COR-L47 (cell line): ENCODE measurements around the gene ITGB3.
"Not testable (repeated sequence)": the region's sequence is repeated elsewhere in the genome, so short reads cannot be mapped to it uniquely, and the experiment has no call there.

ENCODE experiments used
- DNase-seq: peaks from one replicate; lab custom pipeline; 2025; lab: John Stamatoyannopoulos, UW

The ITGB3 gene

DNA sequence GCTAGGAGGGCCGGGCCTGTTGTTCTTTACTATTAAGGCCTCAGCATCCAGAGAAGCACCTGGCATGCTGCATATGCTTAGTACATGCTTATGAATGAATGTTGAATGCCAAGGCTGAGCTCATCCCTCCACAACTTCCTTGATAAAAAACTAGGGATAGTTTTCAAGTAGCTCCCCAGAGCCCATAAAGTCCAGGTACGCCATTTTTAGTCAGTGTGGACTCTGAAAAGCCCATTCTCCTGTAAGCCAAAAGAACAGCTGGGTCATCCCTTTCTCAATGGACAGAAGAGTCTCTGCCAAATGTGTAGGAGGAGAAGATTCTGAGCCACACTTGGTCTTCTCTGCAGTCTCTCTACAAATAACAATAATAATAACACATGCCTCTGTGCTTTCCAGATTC lies 8.9 kb upstream of the ITGB3 start:
- DNase-seq: no peak

DNA sequence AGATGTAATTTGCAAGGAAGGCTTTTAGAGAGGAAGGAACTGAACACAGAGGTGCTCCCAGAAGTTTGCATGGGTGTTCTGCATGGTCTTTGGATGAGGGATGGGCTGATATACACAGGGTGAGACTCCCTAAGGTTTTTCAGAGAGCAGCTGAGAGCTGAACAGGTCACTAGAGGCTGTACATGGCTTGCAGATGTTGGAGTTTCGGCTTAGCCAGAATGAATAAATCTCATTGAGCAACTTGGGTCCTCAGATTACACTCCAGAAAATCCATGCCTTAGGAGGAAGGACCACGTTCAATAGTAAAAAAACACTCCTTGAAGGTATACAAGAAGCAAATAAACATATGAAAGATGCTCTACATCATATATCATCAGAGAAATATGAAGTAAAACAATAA lies 7.5 kb upstream of the ITGB3 start:
- no peak for DNase-seq

DNA sequence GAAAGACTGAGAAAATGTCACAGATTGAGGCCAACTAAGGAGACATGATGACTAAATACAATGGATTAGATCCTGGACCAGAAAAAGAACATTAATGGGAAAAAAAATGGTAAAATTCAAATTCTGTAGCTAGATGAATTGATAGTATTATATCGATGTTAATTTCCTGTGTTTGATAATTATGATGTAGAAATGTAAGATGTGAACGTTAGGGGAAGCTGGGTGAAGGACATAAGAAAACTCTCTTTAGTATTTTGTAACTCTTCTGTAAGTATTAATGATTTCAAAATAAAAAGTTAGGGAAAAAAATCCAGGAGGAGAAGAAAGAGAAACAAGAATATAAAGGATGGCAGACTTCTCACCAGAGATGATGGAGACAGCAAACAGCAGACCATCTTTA lies 2.8 kb upstream of the ITGB3 start:
- DNase-seq: no peak

DNA sequence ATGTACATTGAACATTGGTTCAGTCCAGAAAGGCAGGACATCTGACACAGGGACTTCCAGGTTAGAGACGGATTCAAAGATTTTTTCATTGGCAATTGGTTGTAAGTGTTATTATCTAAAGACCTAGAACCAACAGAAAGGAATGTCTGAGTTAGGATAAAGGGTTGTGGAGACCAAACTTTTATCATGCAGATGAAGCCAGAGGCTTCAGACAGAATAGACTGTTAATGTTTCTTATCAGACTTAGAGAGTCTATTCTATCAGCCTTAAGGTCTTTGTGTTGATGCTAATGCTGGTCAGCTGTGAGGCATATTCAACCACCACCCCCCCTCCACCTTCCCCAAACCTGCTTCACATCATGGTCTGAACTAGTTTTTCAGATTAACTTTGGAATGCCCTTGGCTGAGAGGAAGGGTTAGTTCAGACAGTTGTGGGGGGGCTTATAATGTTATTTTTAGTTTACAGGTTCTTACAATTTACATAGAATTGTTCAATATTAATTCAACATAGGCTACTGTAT lies 2.1 kb upstream of the ITGB3 start:
- no peak for DNase-seq

DNA sequence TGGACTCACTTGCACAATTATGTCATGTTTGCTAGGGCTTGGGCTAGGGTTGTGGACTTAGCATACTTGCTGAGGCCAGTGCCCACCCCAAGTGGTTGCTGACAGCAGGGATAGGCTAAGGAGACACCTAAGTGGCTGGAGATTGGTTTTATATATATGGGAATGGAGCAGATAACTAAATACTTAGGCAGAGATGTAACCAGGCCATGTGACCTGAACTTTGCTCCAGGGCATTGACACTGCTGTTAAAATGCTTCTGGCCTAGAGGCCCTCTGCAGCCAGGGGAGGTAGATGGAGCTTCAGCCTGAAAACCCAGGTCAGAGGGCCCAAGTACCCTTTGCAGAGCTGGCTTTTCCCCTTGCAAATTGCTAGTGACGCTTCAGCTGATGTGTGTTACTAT lies 1.4 kb upstream of the ITGB3 start:
- DNase-seq: no peak

DNA sequence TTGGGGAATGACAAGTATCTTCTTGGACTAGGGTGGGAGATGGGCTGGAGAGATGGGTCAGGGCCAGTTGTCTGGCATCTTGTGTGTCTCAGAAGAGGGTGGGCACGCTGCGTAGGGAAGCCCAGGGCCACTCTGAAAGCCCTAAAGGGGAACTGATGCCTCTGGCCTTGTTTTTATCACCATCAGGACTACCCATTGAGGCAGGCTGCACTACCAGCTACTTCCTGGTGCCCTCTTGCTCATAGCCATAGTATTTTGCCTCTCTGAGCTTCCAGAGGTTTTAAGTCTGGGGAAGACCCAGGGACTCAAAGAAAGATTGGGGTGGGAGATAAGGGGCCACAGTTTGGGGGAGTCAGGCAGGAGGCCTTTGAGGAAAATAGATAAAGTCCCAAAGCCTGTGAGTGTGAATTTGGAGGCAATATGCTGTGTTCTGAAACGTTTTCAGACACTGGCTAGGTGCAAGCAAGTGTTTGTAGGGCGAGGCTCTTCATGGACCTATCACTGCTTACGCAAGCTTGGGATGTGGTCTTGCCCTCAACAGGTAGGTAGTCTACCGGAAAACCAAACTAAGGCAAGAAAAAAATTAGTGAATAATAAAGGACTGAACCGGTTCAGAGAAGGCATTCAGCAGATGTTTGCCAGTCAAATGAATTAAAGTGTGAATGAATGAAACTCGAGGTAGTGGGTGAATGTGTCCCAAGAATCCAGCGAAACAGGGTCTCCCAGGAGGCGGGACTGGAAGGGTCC lies 688 bp upstream of the ITGB3 start:
- no peak for DNase-seq

DNA sequence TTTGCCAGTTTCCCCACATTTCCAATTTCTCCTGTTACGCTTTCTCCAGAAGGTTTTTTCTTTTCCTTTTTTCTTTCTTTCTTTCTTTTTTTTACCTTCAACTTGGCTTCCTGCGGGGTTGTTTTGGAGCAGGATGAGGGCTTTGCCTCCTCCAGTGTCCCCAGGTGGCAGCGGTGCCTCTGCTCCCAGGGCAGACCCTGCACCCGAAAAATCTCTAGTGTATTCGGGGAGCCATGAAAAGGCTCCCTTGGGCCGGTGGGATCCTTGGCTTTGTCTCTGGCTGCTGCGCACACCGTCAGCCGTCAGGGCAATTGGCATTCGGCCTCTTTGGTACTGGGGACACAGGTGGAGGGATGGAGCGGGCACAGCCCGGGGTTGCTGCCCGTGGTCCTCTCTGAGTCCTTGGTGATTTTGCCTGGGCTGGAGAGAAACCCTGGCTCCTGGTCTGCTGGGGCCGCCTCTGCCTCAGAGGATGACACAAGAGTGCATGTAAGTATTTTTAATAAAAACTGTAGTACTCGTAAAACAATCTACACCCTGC lies 846 bp downstream of the ITGB3 start:
- no peak for DNase-seq

DNA sequence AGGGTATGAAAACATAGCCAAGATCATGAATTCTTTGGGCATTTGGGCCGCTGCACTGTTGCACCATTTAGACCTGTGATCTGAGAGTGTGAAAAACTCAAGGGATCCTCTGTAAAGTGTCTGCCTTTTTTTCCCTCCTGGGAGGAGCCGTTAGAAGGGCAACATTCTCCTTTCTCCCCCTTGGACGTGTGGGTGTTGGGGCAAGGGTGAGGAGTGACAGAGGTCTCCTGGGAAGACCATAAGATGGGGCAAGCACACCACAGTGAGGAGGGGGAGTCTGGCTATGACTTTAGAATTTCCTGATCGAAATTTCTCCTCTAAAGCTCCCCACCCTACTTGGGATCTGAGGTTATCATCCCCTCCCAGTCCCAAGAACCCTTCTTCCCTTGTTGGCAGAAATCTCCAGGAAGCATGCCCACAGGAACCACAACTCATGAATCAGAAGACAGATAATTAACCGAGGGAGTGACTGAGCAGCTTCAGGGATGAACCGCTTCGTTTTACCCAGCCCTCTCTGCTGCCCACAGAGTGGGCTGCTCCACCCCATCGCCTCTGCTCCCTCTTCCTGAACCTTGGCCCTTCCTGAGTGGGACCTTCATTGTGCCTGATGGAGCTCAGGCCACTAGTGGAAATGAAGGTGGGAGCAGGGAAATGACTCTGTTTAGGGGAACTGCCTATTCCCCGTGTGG lies 4.2 kb downstream of the ITGB3 start:
- no peak for DNase-seq

DNA sequence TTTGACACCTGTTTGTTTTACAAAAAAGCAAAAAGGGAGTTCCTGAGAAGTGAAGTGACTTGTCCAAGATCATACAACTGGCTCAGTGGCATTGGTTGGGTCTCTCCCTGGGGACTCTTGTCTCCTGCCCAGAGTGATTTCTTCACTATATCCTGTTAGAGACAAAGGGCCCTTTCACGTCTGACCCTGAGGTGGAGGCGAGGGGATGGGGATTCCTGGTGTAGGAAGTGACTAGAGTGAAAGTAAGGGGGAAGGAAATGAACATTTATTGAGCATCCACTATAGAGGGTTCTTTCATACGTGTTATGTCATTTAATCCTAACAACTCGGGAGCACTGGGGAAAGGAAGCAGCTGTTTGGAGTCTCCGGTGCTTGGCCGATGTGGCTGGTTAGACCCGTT lies 9.0 kb downstream of the ITGB3 start:
- no peak for DNase-seq

DNA sequence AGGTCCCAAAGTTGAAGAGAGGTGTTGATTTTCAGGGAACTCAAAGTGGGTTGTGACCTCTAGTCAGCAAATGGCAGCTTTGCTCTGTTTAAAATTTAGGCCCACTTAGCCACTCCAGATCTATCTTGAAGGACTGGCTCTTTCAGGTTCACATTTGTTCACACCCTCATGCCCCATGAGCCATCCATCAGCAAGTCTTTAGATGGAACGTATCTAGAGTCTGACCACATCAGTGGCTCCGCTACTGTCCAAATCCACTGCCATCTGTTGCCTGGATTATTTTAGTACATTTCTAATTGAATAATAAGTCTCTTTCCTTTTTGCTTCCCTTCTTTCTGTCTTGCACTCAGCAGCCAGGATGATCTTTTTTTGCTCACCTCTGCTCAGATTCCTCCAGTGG lies 10.5 kb downstream of the ITGB3 start:
- DNase-seq: no peak

DNA sequence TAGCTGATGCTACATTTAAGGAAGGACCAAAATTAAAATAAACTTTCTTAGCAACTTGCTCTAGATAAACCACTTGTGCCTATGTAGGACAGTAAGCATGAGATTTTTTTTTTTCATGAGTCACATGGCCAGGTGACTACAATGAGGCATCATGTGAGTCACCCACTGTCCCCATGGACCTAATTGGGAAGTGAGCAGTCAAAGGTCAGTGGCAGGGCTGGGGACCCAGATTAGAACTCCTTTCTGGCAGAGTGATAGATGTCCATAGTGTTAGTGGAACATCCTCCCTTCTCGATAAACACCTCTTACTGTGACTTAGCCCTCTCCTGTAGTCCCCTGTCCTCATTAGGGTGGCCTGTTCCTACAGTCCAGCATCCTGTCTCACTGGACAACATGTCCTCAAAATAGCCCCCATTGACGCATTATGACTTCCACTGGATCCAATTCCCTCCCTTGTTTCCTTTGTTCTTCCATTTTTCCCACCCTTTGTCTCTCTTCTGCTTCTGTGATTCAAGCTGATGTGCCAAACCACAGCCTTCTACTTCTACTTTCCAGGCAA lies 12.4 kb downstream of the ITGB3 start:
- DNase-seq: no peak

DNA sequence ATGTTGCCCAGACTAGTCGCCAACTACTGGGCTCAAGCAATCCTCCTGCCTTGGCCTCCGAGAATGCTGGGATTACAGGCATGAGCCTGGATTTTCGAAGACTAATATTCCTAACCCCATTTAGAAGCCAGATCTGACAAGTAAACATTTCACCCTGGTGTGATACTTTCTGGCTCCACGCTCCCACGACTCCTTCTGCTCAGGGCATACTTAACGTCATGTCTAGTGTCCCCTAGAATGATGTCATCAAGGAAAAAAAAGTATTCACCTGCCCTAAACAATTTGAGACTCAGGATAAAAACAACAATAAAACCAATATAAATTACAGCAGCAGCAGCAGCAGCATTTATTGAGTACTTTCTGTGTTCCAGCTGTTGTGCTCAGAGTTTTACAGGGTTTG lies 13.2 kb downstream of the ITGB3 start:
- DNase-seq: no peak

DNA sequence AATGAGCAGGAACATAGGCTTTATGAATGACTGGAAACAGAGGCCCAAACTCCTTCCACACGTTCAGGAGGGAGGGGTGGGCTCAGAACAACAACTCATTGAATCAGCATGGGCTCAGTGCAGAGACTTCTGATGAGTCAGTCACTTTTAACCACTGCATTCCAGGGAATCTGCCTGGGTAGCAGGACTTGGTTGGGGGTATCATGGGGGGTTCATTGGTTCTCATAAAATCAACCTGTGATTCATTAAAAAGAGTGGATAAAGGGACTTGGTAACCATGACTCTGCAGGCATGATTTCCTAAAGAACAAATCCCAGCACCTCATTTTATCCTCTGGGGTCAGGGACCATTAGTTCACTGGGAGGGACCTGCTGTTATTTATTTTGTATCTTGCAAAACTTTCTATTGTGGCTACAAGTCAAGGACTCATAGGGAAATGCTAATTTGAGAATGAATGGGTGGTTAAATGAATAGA lies 13.8 kb downstream of the ITGB3 start:
- no peak for DNase-seq

DNA sequence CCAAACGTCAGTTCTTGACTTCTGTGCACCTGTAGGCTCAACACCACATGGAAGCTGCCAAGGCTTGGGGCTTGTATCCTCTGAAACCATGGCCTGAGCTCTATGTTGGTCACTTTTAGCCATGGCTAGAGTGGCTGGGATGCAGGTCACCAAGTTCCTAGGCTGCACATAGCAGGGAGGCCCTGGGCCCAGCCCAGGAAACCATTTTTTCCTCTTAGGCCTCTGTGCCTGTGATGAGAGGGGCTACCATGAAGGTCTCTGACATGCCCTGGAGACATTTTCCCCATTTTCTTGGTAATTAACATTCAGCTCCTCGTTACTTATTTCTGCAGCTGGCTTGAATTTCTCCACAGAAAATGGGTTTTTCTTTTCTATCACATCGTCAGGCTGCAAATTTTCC lies 15.3 kb downstream of the ITGB3 start:
- not testable (repeated sequence) for DNase-seq

DNA sequence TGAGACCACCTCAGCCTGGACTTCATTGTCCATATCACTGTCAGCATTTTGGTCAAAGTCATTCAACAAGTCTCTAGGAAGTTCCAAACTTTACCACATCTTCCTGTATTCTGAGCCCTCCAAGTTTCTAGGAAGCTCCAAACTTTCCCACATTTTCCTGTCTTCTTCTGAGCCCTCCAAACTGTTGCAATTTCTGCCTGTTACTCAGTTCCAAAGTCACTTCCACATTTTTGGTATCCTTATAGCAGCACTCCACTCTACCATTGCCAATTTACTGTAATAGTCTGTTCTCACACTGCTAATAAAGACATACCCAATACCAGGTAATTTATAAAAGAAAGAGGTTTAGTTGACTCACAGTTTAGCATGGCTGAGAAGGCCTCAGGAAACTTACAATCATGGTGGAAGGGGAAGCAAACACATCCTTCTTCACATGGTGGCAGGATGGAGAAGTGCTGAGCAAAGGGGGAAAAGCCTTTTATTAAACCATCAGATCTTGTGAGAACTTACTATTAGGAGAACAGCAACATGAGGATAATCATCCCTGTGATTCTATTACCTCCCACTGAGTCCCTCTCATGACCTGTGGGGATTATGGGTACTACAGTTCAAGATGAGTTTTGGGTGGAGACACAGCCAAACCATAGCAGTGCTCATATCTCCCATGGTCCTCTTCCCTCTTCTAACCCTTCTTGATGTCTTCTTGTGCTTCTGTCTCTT lies 16.1 kb downstream of the ITGB3 start:
- not testable (repeated sequence) for DNase-seq

DNA sequence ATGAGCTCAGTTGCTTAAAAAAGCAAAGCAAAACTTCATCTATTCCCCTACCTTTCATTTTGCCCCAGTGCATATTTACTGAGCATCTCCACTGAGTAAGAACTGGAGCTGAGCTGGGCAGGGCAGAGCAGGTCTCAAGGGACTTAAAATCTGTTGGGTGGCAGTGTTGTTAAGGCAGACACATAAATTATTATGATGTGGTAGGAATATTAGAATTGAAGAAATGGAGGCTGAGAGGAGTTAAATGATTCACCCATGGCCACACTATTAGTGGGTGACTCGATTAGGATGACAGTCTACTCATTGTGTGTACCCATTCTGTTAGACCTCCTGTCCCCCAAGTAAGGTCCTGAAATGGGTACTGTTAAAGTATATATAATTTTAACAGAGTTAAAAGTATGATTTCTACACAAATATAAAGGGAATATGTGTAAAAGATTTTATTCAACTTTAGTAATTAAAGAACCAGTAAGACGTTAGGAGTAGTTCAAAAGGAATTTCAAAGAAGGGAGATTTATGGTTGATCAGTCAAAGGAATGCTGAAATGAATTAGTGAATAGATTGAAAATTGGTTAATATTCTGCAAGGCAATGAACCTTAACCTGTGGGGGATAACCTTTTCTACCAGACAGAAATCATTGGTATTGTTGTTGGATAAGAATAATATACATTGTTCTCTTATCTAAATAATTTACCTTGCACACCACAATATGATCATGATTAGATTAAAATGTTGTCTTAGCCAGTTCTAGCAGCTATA lies 17.5 kb downstream of the ITGB3 start:
- no peak for DNase-seq

DNA sequence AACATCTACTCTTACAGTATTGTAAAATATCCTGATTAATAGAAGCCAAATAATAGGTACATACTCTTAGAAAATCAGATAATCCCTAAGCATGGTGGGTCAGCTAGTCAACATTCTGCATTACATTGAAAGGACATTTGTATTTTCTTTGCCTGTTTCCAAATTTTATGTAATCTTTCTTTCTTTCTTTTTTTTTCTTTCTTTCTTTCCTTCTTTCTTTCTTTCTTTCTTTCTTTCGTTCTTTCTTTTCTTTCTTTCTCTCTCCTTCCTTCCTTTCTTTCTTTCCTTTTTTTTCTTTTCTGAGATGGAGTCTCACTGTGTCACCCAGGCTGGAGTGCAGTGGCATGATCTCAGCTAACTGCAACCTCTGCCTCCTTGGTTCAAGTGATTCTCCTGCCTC lies 18.9 kb downstream of the ITGB3 start:
- DNase-seq: no peak

DNA sequence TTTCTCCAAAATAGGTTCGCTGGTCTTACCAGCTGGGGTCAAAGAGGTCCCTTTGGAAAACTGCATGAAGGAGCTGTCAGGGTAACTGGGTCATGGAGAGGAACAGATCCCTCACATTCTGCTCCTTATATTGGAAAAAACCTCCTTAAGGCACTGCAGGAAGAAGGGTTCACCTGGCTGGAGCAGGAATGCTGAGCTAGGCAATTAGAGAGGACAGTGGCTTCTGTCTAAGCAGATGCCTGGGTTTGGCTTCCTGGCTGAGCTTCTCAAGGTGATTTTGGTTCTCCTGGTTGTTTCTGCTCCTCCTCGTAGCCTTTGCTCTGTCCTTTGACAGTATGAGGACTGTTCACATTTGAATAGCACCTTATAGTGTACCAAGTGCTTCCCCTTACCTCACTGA lies 19.6 kb downstream of the ITGB3 start:
- DNase-seq: no peak

DNA sequence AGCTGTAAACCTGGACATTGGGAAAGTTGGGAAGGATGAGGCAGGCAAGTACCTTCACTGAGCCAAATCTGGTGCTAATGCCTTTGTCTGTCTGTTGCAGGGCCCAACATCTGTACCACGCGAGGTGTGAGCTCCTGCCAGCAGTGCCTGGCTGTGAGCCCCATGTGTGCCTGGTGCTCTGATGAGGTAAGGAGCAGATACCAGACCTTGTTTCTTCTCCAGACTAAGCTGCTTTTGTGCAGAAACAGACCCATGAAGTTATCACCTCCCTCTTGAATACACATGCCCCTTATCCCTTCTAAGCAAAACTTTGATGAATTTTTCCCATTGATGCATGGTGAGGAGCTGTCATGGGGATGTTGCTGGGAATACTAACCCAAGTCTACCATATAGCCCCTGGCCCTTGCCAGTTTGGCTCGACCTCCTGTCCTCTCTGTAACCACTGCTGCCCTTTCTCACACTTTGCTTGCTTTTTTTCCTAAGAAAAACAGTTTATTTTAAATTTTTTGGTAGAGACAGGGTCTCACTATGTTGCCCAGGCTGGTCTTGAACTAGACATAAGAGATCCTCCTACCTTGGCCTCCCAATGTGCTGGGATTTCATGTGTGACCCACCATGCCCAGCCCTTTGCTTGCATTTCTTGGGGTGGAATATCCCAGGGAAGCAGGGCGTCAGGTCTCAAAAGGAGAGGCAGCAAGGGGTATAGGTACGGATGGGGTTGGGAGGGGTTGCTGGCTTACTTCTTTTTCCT lies 20.9 kb downstream of the ITGB3 start:
- DNase-seq: no peak

DNA sequence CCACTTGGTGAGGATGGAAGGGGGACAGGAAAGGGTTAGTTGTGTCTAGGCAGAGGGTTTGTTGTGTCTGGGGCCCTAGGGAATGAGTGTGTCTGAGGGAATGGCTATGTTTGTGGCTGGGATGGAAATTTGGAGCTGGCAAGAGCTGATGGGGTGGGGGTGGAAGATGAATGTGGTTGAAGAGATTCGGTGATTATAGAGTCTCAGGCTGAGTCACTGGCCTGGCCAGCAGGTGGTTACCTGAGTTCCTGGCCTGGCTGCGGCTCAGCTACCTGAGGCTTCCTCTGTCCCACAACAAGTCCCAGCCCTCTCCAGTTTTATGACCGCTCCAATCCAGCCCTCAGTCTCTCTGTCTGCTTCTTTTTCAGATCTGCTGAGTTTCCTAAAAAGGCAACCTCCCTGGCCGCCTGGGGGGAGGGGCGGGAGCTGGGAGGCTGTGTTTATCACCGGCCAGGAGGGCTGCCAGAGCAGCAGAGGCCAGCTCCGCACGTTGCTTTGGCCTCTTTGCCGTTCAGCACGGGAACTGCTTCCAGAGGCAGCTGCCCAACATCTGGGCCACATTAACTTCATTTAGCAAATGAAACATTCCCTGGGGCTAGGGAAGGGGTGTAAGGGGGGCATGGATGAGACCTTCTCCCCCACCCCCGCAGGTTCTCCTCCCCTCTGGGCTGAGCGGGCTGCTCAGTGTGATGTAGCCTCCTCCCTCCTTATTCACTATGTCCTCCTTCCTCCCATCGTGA lies 21.8 kb downstream of the ITGB3 start:
- no peak for DNase-seq
